ENCODE data around the gene CHRNA4. TPM values are rescaled to one million over a fixed set of nuclear protein-coding genes. Genes with fewer than 3 reads are reported as not detected.

The CHRNA4 gene
- polyA plus RNA-seq, 3 donors = not detected

GRCh38 chr20:63331741-63332400 lies 29.3 kb downstream of the CHRNA4 start:
- no peak overlapping the region for H3K27ac ChIP-seq (ENCODE audit: low read depth, low read length)
- WGBS, 3 donors = 85 to 97% (median 96%) methylated on average over 8 of the region's 8 CpGs

- 67 to 77% (median 77%) methylated on average over 12 to 13 of the region's 13 CpGs for WGBS, 3 donors
- no peak overlapping the region for H3K27ac ChIP-seq (ENCODE audit: low read depth, low read length)
Measured at GRCh38 chr20:63330940-63331339, 30.2 kb downstream of the CHRNA4 start.

DNA sequence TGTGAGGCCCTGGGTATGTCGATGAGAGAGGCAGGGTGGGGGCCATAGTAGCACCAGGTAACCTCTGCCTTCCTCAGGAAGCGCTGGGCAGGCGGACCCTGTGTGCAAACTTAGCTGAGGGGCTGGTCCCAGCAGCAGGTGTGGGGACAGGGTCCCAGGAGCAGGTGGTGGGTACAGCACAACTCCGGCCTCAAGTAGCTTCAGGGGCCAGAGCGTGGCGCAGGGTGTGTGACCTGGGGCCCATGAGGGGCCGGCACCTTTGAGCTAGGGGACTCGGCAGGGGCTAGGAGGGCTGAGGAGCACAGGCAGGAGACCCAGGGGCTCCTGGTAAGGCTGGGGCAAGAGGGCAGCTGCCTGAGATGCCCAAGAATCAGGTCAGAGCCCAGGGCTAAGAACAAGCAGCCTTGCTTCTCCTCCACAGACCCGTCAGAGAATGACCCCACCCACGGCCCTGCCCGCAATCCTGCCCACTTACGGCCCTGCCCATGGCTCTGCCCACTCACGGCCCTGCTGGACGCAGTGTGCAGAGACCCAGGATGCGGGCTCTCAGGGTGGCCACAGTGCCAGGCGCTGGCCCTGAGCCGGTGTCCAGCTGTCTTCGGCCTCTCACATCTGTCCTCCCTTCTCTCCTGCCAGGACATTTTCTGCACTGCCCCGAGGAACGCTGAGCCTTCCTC lies 30.9 kb downstream of the CHRNA4 start:
- no peak overlapping the region for H3K27ac ChIP-seq (ENCODE audit: low read depth, low read length)
- 68 to 80% (median 76%) methylated on average over 18 to 20 of the region's 20 CpGs for WGBS, 3 donors

- whole genome bisulfite sequencing, 3 donors = 60 to 89% (median 86%) methylated on average over 17 to 18 of the region's 18 CpGs
- no peak overlapping the region for H3K27ac ChIP-seq (ENCODE audit: low read depth, low read length)
Measured at GRCh38 chr20:63329331-63330083, 31.6 kb downstream of the CHRNA4 start.

DNA sequence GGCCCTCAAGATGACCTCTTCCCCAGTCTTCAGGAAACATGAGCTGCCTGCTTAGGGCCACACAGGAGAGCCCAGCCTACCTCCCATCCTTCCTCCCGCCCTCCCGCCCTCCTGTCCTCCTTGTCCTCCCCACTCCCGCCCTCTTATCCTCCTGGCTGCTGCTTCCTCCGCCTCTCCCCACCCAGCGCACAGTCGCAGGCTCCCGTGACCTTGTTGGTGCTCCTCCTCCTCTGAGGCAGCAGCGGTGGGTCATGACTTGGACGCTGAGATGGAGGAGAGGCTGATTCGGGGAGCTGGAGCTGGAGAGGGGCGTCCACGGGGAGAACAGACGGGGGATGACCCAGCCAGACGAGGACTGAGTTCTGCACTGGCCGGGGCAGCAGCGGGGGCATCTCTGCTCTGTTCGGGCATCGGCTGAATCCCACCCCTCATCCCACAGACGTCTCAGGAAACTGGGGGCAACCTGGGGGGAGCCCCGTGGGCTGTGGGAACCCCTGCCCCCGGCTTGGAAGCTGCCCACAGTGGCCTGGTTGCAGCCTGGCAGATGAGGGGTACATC lies 32.4 kb downstream of the CHRNA4 start:
- H3K27ac ChIP-seq (ENCODE audit: low read depth, low read length) = no peak overlapping the region
- 54 to 67% (median 60%) methylated on average over 19 to 21 of the region's 21 CpGs for WGBS, 3 donors

DNA sequence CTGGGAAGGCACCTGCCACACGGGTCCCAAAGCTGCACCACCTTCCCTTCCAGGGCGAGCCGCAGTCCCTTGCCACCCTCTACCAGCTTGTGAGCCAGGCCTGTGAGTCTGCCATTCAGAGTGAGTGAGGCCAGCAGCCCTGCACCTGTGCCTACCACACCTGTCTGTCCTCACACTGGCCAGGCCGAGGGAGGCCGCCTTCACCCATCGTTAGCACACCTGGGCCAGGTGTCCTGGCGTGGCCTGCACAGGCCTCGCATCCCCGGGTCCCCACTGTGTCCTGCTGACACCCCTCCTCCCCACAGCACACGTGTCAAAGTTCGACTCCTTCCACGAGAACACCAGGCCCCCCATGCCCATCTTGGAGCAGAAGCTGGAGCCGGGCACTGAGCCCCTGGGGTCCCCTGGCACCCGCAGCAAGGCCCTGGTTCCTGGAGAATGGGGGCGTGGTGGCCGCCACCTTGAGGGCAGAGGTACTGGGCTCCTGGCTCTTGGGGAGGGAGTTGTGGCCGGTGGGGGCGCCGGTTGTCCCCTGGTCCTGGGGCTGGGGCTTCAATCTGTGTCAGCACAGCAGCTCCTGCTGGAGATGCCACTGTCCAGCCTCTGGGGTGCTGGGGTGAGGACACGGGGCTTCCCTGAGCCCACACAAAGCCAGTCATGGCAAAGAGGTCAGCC lies 33.0 kb downstream of the CHRNA4 start:
- WGBS, 3 donors = 63 to 90% (median 87%) methylated on average over 20 of the region's 20 CpGs
- no peak overlapping the region for H3K27ac ChIP-seq (ENCODE audit: low read depth, low read length)

DNA sequence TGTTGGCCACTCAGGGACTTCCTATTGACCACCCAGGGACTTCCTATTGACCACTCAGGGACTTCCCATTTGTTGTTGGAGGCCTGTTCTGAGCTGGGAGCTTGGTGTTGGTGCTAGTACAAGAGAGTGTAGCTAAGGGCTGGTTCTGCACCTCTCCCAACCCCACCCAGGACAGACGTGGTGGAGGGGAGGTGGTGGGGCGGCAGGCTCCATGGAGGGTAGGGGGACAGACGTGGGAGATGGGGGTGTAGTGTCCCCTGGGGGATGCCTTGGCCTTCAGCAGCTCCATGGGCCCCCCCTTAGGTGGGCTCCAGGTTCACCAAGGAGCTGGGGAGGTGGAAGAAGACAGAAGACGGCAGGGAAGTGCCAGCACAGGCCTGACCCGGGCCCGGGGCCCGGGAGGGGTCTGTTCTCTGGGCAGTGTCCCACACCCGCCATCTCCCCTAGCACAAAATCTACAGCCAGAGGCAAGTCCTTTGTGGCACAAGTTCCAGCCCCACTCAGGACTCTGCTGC lies 33.9 kb downstream of the CHRNA4 start:
- WGBS, 3 donors = 80 to 89% (median 85%) methylated on average over 8 of the region's 8 CpGs
- no peak overlapping the region for H3K27ac ChIP-seq (ENCODE audit: low read depth, low read length)

GRCh38 chr20:63326314-63327230 lies 34.6 kb downstream of the CHRNA4 start:
- no peak overlapping the region for H3K27ac ChIP-seq (ENCODE audit: low read depth, low read length)

GRCh38 chr20:63325554-63326313 lies 35.4 kb downstream of the CHRNA4 start:
- H3K27ac ChIP-seq (ENCODE audit: low read depth, low read length) = no peak overlapping the region
- 75 to 90% (median 86%) methylated on average over 7 to 8 of the region's 8 CpGs for WGBS, 3 donors

More at GRCh38 chr20:63326314-63327230, 34.6 kb downstream of the CHRNA4 start:
- 77 to 83% (median 81%) methylated on average over 15 of the region's 15 CpGs for WGBS, 3 donors

- 65 to 89% (median 86%) methylated on average over 10 of the region's 10 CpGs for WGBS, 3 donors
- H3K27ac ChIP-seq (ENCODE audit: low read depth, low read length) = no peak overlapping the region
Measured at GRCh38 chr20:63325021-63325471, 36.1 kb downstream of the CHRNA4 start.

DNA sequence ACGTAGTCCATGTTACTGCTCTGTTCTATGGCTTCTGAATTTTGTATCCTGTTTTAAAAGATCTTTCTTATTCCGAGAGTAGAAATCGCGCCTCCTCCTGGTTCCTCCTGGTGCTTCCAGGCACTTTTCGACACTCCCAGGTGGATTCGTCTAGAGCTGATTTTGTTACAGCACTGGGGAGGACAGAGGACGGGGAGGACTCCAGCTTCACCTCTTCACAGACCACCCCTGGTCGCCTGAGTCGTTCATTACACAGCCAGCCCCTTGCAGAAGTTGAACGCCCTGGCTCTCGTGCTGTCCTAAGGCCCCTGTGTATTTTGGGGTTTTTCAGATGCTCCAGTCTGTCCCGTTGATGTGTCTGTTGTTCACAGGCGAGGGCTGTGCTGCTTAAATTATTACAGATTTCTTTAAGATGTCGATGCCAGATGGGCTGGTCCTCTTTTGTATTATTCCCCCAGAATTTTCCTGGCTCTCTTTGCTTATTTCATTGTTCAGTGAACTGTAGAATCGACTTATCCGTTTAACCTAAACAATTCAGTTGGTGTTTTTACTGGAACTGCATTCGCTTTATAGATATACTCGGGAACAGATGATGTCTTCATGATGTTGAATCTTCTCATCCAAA lies 37.7 kb downstream of the CHRNA4 start:
- 56 to 71% (median 70%) methylated on average over 18 of the region's 18 CpGs for WGBS, 3 donors
- no peak overlapping the region for H3K27ac ChIP-seq (ENCODE audit: low read depth, low read length)

- H3K27ac ChIP-seq (ENCODE audit: low read depth, low read length) = no peak overlapping the region
- 26 to 36% (median 35%) methylated on average over 15 of the region's 15 CpGs for WGBS, 3 donors
Measured at GRCh38 chr20:63322933-63323273, 38.2 kb downstream of the CHRNA4 start.

DNA sequence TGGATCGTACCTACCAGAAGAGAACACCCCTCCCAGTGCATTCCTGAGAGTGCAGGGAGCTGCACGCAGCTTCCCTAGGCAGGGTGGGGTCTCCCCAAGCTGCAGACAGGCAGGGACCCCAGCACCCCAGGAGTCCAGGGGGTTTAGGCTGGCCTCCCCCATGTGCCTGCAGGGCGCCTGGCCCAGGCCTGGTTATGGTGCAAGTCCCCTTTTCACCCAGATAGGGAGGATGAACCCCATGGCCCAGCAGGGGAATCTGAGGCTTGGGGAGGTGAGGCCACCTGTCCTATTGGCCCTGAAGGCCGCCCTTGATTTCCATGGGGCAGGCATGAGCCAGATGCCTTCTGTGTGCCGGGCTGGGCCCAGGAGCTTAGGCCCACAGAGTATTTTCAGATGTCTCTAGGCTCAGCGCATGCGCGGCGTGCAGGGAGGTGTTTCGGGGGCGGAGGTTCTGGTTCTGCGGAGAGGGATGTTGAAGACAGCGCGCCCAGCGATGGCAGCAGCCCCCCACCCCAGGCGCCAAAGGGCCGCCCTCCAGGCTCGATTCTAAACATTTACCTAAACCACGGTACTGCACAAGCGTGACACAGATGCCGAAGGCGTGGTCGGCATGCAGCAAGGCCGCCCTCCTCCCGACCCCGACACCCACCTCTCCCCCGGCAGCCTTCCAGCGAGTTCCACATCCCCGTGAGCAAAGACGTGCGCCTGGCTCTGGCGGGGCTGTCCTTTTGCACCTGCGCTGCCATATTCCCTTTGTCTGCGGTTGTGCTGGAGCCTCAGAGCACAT lies 38.8 kb downstream of the CHRNA4 start:
- 64 to 67% (median 66%) methylated on average over 33 to 34 of the region's 34 CpGs for WGBS, 3 donors
- no peak overlapping the region for H3K27ac ChIP-seq (ENCODE audit: low read depth, low read length)

- WGBS, 3 donors = 51 to 55% (median 54%) methylated on average over 19 to 20 of the region's 20 CpGs
- H3K27ac ChIP-seq (ENCODE audit: low read depth, low read length) = no peak overlapping the region
Measured at GRCh38 chr20:63321148-63321831, 39.9 kb downstream of the CHRNA4 start.

DNA sequence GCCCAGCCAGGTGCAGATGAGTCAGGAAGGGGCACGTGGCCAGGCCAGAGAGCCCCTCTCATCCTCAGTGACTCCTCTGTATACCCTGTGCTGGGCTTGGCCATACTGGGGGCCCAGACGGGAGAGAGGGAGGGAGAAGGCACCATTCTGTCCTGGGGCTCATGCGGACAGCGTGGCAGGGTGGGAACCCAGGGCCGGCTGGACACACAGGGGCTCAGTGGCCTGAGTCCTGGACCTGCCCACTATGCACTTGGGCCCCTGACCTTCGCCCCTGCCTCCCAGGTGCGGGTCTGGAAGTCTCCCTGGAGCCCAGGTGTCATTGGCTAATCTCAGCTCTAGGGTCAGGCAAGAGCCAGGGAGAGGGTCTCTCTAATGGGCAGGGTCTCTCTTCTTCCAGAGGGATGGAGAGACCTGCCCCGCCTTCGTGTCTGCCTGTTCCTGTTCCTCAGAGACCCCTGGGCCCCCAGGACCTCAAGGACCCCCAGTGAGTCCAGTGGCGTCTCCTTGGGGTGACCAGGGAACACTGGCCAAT lies 40.5 kb downstream of the CHRNA4 start:
- WGBS, 3 donors = 67 to 75% (median 69%) methylated on average over 10 of the region's 10 CpGs
- no peak overlapping the region for H3K27ac ChIP-seq (ENCODE audit: low read depth, low read length)

Measured in adipose tissue (tissue), 3 donors.